ENCODE results near the gene SMAD6. TPM values are rescaled to one million over a fixed set of nuclear protein-coding genes. Genes with fewer than 3 reads are reported as not detected.

The SMAD6 gene
- total RNA-seq, 2 donors from 2014 or later, result 9.4 to 22.0 TPM

DNA sequence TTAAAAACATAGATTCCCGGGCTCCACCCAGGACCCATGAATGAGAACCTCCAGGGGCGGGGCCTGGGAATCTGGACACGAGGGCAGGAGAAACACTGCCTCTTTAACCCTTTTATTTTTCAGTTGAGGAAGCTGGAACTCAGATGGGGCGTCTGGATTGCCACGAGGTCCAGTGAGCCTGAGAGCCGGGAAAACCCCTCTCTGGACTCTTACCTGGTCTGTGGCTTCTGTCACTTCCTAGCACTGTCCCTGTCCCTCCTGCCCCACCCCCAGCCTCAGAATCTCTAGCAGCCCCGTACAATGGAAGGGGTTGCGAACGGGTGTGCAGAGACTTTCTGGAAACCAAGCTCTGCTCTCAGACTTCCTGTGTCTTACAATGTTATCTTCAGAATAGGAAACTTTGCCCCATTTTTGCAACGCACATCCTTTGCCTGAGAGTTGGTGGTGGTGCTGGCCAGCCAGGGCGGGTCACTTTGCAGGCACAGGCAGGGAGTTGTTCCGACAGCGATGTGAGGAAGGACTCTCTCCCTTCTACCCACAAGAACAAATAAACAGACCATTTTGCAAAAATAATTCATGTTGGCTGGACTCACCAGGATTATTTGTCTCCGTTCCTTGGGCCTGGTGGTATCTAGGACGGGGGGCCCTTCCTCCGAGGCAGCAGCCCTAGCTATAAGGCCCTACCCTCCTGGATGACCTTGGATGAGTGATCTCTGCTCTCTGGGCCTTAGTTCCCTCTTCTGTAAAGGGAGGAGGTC lies 59.1 kb downstream of the SMAD6 start:
- Histone ChIP-seq H3K36me3 (no peaks in the 10 kb centered on the region), H3K27me3 (no peaks in the 10 kb centered on the region), H3K9ac (ENCODE audit: low read depth in 2 of 2, low read length in 2 of 2) (peak overlapping the region in 1 of 2 donors; percentile 29), H3K4me3 (no peak overlapping the region), H3K9me3 (no peaks in the 10 kb centered on the region), H3K4me1 (peaks cover 14% of the 10 kb centered on the region), H3K27ac (peak overlapping the region; percentile 36)
- TF ChIP-seq, protein P1, sequence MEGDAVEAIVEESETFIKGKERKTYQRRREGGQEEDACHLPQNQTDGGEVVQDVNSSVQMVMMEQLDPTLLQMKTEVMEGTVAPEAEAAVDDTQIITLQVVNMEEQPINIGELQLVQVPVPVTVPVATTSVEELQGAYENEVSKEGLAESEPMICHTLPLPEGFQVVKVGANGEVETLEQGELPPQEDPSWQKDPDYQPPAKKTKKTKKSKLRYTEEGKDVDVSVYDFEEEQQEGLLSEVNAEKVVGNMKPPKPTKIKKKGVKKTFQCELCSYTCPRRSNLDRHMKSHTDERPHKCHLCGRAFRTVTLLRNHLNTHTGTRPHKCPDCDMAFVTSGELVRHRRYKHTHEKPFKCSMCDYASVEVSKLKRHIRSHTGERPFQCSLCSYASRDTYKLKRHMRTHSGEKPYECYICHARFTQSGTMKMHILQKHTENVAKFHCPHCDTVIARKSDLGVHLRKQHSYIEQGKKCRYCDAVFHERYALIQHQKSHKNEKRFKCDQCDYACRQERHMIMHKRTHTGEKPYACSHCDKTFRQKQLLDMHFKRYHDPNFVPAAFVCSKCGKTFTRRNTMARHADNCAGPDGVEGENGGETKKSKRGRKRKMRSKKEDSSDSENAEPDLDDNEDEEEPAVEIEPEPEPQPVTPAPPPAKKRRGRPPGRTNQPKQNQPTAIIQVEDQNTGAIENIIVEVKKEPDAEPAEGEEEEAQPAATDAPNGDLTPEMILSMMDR (IDR thresholded peaks at IDR 0.05), result no peak
- DNase-seq, result no peak
- intact Hi-C loops (cut with DNase I), result no loop called here

GRCh38 chr15:66761726-66762595 lies 59.9 kb downstream of the SMAD6 start:
- TF ChIP-seq, protein P1 (IDR thresholded peaks at IDR 0.05), result no peak
- H3K9ac ChIP-seq (ENCODE audit: low read depth in 2 of 2, low read length in 2 of 2), result peak overlapping the region in 1 of 2 donors; percentile 29
- peaks cover 15% of the 10 kb centered on the region for H3K4me1 ChIP-seq

DNA sequence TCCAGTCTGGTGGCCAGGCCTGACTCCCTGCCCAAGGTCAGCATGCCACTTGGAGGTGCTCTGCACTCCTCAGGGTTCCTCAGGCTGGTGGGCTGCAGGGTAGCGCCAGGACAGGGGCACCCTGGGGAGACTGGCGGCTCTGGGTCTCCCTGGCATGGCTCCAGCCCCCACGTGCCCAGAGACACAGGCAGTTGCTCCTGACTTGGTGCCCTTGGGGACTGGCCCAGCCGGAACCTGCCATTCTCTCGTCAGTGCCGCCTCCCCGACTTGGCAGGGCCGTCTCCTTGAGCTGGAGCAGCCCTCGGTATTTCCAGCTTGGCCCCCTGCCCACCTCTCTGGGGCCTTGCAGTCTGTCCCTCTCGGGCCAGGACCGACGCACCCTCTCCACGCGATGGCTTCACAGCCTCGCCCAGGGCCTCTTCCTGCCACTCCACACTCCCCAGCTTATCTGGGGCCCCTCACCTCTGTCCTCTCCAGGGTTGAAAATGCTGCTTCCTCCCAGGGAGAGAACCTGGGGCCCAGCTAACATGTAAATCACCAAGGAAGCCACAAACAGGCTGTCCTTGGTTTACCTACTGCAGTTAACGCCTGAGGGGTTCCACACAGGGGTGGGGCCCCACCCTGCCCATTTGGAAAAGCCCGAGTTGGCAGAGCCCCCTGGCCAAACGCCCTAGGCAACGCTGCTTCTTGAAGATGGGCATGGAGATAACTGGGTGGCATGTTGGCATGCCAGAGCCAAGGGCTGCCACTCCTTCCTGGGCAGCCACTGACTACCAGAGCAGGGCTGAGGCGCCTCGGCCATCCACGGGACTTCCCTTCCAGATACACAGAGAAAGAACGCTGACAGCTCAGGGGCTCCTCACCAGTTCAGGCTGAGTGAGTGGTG lies 61.4 kb downstream of the SMAD6 start:
- intact Hi-C loops (cut with DNase I), result no loop called here
- Histone ChIP-seq H3K4me3 (no peak overlapping the region), H3K36me3 (no peaks in the 10 kb centered on the region), H3K27ac (peak overlapping the region; percentile 48), H3K4me1 (peaks cover 15% of the 10 kb centered on the region), H3K27me3 (no peaks in the 10 kb centered on the region), H3K9ac (ENCODE audit: low read depth in 2 of 2, low read length in 2 of 2) (peak overlapping the region in 1 of 2 donors; percentile 64), H3K9me3 (no peaks in the 10 kb centered on the region)
- DNase-seq, result peak; percentile 72
- TF ChIP-seq, protein P1 (IDR thresholded peaks at IDR 0.05), result no peak

More at GRCh38 chr15:66761726-66762595, 59.9 kb downstream of the SMAD6 start:
- Histone ChIP-seq H3K9me3 (no peaks in the 10 kb centered on the region), H3K27ac (peak overlapping the region; percentile 36), H3K4me3 (no peak overlapping the region), H3K36me3 (no peaks in the 10 kb centered on the region), H3K27me3 (no peaks in the 10 kb centered on the region)
- intact Hi-C loops (cut with DNase I), result no loop called here
- no peak for DNase-seq

DNA sequence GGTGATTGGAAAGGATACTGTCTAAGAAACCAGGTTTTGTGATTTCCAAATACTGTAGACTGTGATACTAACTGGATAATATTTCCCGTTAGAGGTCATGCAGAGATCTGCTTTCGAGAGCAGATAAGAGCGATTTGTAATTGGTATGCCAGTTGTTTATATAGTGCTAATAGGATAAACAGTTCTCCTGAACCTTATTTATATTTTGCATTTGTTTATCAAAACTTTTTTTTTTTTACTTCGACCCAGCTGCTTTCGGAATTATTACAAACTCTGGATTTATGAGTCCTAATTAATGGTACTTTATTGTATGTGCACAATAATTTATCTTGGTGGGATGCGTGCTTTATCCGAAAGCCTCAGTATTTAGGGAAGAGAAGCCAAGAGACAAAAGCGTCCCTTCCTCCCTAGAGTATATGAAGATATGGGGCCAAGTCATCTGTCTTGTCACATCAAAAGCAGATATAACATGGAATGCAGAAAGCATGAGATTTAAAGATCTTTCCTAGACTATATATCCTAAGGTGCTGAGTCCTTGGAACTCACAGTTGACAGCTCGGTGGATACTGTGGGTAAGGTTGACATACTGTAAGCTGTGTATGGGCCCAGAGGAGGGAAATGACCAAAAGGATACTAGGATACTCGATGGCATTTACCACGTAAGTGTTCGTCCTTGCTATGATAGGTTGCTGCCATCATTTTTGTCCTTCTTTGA lies 62.2 kb downstream of the SMAD6 start:
- no peak overlapping the region for H3K4me3 ChIP-seq
- no peaks in the 10 kb centered on the region for H3K36me3 ChIP-seq
- H3K9ac ChIP-seq (ENCODE audit: low read depth in 2 of 2, low read length in 2 of 2), result peak overlapping the region in 1 of 2 donors; percentile 64
- H3K27me3 ChIP-seq, result no peaks in the 10 kb centered on the region
- DNase-seq, result no peak
- peak overlapping the region; percentile 48 for H3K27ac ChIP-seq
- TF ChIP-seq, protein P1 (IDR thresholded peaks at IDR 0.05), result no peak
- intact Hi-C loops (cut with DNase I), result no loop called here
- peaks cover 15% of the 10 kb centered on the region for H3K4me1 ChIP-seq
- H3K9me3 ChIP-seq, result no peaks in the 10 kb centered on the region

Data from colonic mucosa (tissue), 4 donors.